ENCODE results near the gene IQCC.

IQCC gene

GRCh38 chr1:32224285-32224684 lies 18.8 kb downstream of the IQCC start:
- FAIRE-seq, result no peak

- FAIRE-seq, result no peak
Measured at GRCh38 chr1:32228771-32229170, 23.3 kb downstream of the IQCC start.

GRCh38 chr1:32231843-32232432 lies 26.5 kb downstream of the IQCC start:
- FAIRE-seq, result no peak

- FAIRE-seq, result no peak
Measured at GRCh38 chr1:32232558-32233304, 27.3 kb downstream of the IQCC start.

- FAIRE-seq, result no peak
Measured at GRCh38 chr1:32234792-32235191, 29.3 kb downstream of the IQCC start.

GRCh38 chr1:32239337-32239736 lies 33.9 kb downstream of the IQCC start:
- no peak for FAIRE-seq

- no peak for FAIRE-seq
Measured at GRCh38 chr1:32239790-32240139, 34.3 kb downstream of the IQCC start.

GRCh38 chr1:32240140-32240951 lies 34.9 kb downstream of the IQCC start:
- no peak for FAIRE-seq

GRCh38 chr1:32241001-32241763 lies 35.7 kb downstream of the IQCC start:
- FAIRE-seq, result no peak

GRCh38 chr1:32242341-32242851 lies 36.9 kb downstream of the IQCC start:
- no peak for FAIRE-seq

- FAIRE-seq, result no peak
Measured at GRCh38 chr1:32246888-32247273, 41.4 kb downstream of the IQCC start, which contains the start of gene FAM167B. Gene FAM167B, plus strand, starts transcription at chr1:32247222. Its CDS starts 200 bp downstream, at chr1:32247422.

- no peak for FAIRE-seq
Measured at GRCh38 chr1:32247452-32247851, 42.0 kb downstream of the IQCC start.

GRCh38 chr1:32247983-32248889 lies 42.8 kb downstream of the IQCC start:
- no peak for FAIRE-seq

GRCh38 chr1:32249831-32250525 lies 44.5 kb downstream of the IQCC start:
- FAIRE-seq, result no peak

- FAIRE-seq, result no peak
Measured at GRCh38 chr1:32250893-32251716, 45.6 kb downstream of the IQCC start, which contains the start of gene LCK. Gene LCK, plus strand, starts transcription at chr1:32251265. Its CDS starts 23,065 bp downstream, at chr1:32274330.

- FAIRE-seq, result no peak
Measured at GRCh38 chr1:32255072-32256071, 49.9 kb downstream of the IQCC start.

- FAIRE-seq, result no peak
Measured at GRCh38 chr1:32256473-32257226, 51.2 kb downstream of the IQCC start.

- FAIRE-seq, result no peak
Measured at GRCh38 chr1:32257227-32257508, 51.7 kb downstream of the IQCC start.

Data from A204.1 (cell line).